ENCODE measurements around the gene TTC32.

TTC32 gene

GRCh38 chr2:19872302-19872701, 29.5 kb downstream of the TTC32 start:
- no peaks in the 10 kb centered on the region for H3K36me3 ChIP-seq (ENCODE audit: control insufficient read depth, insufficient read depth, low read length)
- no peak for TF ChIP-seq CTCF (IDR thresholded peaks at IDR 0.05)
- H3K27ac ChIP-seq = no peak overlapping the region
- no peaks in the 10 kb centered on the region for H3K27me3 ChIP-seq (ENCODE audit: control insufficient read depth, insufficient read depth, low read length)
- H3K4me3 ChIP-seq (ENCODE audit: low read depth, low read length) = no peak overlapping the region
- no peaks in the 10 kb centered on the region for H3K9me3 ChIP-seq (ENCODE audit: control insufficient read depth, low read length)
- H2AFZ ChIP-seq = no peak overlapping the region
- H3K9ac ChIP-seq = no peak overlapping the region
- H3K4me1 ChIP-seq = no peaks in the 10 kb centered on the region
- no peak overlapping the region for H3K4me2 ChIP-seq (ENCODE audit: low read length)
- no peaks in the 10 kb centered on the region for H3K79me2 ChIP-seq

- Histone ChIP-seq H2AFZ (no peak overlapping the region), H3K9ac (no peak overlapping the region), H3K4me1 (no peaks in the 10 kb centered on the region), H3K4me2 (ENCODE audit: low read length) (no peak overlapping the region), H3K4me3 (ENCODE audit: low read depth, low read length) (no peak overlapping the region), H3K36me3 (ENCODE audit: control insufficient read depth, insufficient read depth, low read length) (no peaks in the 10 kb centered on the region), H3K27ac (no peak overlapping the region), H3K79me2 (no peaks in the 10 kb centered on the region), H3K27me3 (ENCODE audit: control insufficient read depth, insufficient read depth, low read length) (no peaks in the 10 kb centered on the region), H3K9me3 (ENCODE audit: control insufficient read depth, low read length) (no peaks in the 10 kb centered on the region)
- no peak for TF ChIP-seq CTCF (IDR thresholded peaks at IDR 0.05)
Observed at GRCh38 chr2:19871836-19872235, 29.9 kb downstream of the TTC32 start.

GRCh38 chr2:19870792-19871191, 31.0 kb downstream of the TTC32 start:
- Histone ChIP-seq H3K27me3 (ENCODE audit: control insufficient read depth, insufficient read depth, low read length) (no peaks in the 10 kb centered on the region), H2AFZ (no peak overlapping the region), H3K4me2 (ENCODE audit: low read length) (no peak overlapping the region), H3K4me1 (no peaks in the 10 kb centered on the region), H3K9ac (no peak overlapping the region), H3K79me2 (no peaks in the 10 kb centered on the region), H3K36me3 (ENCODE audit: control insufficient read depth, insufficient read depth, low read length) (no peaks in the 10 kb centered on the region), H3K27ac (no peak overlapping the region), H3K9me3 (ENCODE audit: control insufficient read depth, low read length) (no peaks in the 10 kb centered on the region), H3K4me3 (ENCODE audit: low read depth, low read length) (no peak overlapping the region)
- no peak for TF ChIP-seq CTCF (IDR thresholded peaks at IDR 0.05)

- Histone ChIP-seq H3K4me2 (ENCODE audit: low read length) (peak overlapping the region; percentile 64), H3K4me3 (ENCODE audit: low read depth, low read length) (peak overlapping the region; percentile 48), H3K4me1 (no peaks in the 10 kb centered on the region), H3K27ac (no peak overlapping the region), H3K9ac (no peak overlapping the region), H3K9me3 (ENCODE audit: control insufficient read depth, low read length) (no peaks in the 10 kb centered on the region), H3K36me3 (ENCODE audit: control insufficient read depth, insufficient read depth, low read length) (no peaks in the 10 kb centered on the region), H2AFZ (peak overlapping the region; percentile 98), H3K79me2 (no peaks in the 10 kb centered on the region), H3K27me3 (ENCODE audit: control insufficient read depth, insufficient read depth, low read length) (no peaks in the 10 kb centered on the region)
- no peak for TF ChIP-seq CTCF (IDR thresholded peaks at IDR 0.05)
Observed at GRCh38 chr2:19868701-19869580, 32.8 kb downstream of the TTC32 start.

GRCh38 chr2:19868224-19868623, 33.6 kb downstream of the TTC32 start:
- H3K36me3 ChIP-seq (ENCODE audit: control insufficient read depth, insufficient read depth, low read length) = no peaks in the 10 kb centered on the region
- H3K9ac ChIP-seq = no peak overlapping the region
- H3K4me3 ChIP-seq (ENCODE audit: low read depth, low read length) = no peak overlapping the region
- H3K79me2 ChIP-seq = no peaks in the 10 kb centered on the region
- peak overlapping the region; percentile 98 for H2AFZ ChIP-seq
- no peaks in the 10 kb centered on the region for H3K9me3 ChIP-seq (ENCODE audit: control insufficient read depth, low read length)
- TF ChIP-seq CTCF (IDR thresholded peaks at IDR 0.05) = no peak
- H3K4me2 ChIP-seq (ENCODE audit: low read length) = peak overlapping the region; percentile 64
- H3K27me3 ChIP-seq (ENCODE audit: control insufficient read depth, insufficient read depth, low read length) = no peaks in the 10 kb centered on the region
- peaks cover 4% of the 10 kb centered on the region for H3K4me1 ChIP-seq
- H3K27ac ChIP-seq = no peak overlapping the region
